ENCODE measurements around the gene UBE2E2. TPM values are rescaled to one million over a fixed set of nuclear protein-coding genes. Genes with fewer than 3 reads are reported as not detected.

Gene UBE2E2
- 42.4 and 67.3 TPM in 2 replicates for total RNA-seq
- long read RNA-seq, partial matches to known transcripts = 3 of 9 reads
- long read RNA-seq, other reads (novel, unspliced or antisense) = 6 of 9 reads

GRCh38 chr3:23202921-23203707, at the start of gene UBE2E2:
TSS of gene UBE2E2 (plus strand) at chr3:23203327.
- peak; percentile 88 for DNase-seq (ENCODE audit: extremely low spot score, unreplicated experiment)
- H3K4me1 Mint-ChIP-seq (ENCODE audit: unreplicated experiment) = peaks cover 13% of the 10 kb centered on the region
- H3K27ac Mint-ChIP-seq (ENCODE audit: unreplicated experiment) = peak within 1 kb of the TSS; percentile 82
- H3K36me3 Mint-ChIP-seq (ENCODE audit: unreplicated experiment) = no peaks in the 10 kb centered on the region
- TF ChIP-seq CTCF (IDR thresholded peaks at IDR 0.05) = no peak
- peaks cover 19% of the 10 kb centered on the region for H3K27me3 Mint-ChIP-seq (ENCODE audit: unreplicated experiment)
- H3K4me3 Mint-ChIP-seq (ENCODE audit: unreplicated experiment) = peak within 1 kb of the TSS; percentile 97
- H3K9me3 Mint-ChIP-seq (ENCODE audit: unreplicated experiment) = no peaks in the 10 kb centered on the region

GRCh38 chr3:23153436-23153835, 49.7 kb upstream of the UBE2E2 start:
- no peak for DNase-seq (ENCODE audit: extremely low spot score, unreplicated experiment)
- Mint-ChIP-seq H3K27me3 (ENCODE audit: unreplicated experiment) (peaks cover 7% of the 10 kb centered on the region), H3K4me1 (ENCODE audit: unreplicated experiment) (peaks cover 3% of the 10 kb centered on the region), H3K36me3 (ENCODE audit: unreplicated experiment) (peaks cover 9% of the 10 kb centered on the region), H3K4me3 (ENCODE audit: unreplicated experiment) (no peak overlapping the region), H3K9me3 (ENCODE audit: unreplicated experiment) (peaks cover 19% of the 10 kb centered on the region), H3K27ac (ENCODE audit: unreplicated experiment) (no peak overlapping the region)
- no peak for TF ChIP-seq CTCF (IDR thresholded peaks at IDR 0.05)

GRCh38 chr3:23157331-23157730, 45.8 kb upstream of the UBE2E2 start:
- Mint-ChIP-seq H3K9me3 (ENCODE audit: unreplicated experiment) (peaks cover 13% of the 10 kb centered on the region), H3K4me3 (ENCODE audit: unreplicated experiment) (no peak overlapping the region), H3K27me3 (ENCODE audit: unreplicated experiment) (no peaks in the 10 kb centered on the region), H3K27ac (ENCODE audit: unreplicated experiment) (no peak overlapping the region), H3K4me1 (ENCODE audit: unreplicated experiment) (peaks cover 12% of the 10 kb centered on the region), H3K36me3 (ENCODE audit: unreplicated experiment) (peaks cover 9% of the 10 kb centered on the region)
- TF ChIP-seq CTCF (IDR thresholded peaks at IDR 0.05) = no peak
- DNase-seq (ENCODE audit: extremely low spot score, unreplicated experiment) = no peak

GRCh38 chr3:23159929-23160328, 43.2 kb upstream of the UBE2E2 start:
- no peaks in the 10 kb centered on the region for H3K27me3 Mint-ChIP-seq (ENCODE audit: unreplicated experiment)
- H3K36me3 Mint-ChIP-seq (ENCODE audit: unreplicated experiment) = peaks cover 4% of the 10 kb centered on the region
- no peak for DNase-seq (ENCODE audit: extremely low spot score, unreplicated experiment)
- H3K9me3 Mint-ChIP-seq (ENCODE audit: unreplicated experiment) = peaks cover 9% of the 10 kb centered on the region
- no peak for TF ChIP-seq CTCF (IDR thresholded peaks at IDR 0.05)
- H3K27ac Mint-ChIP-seq (ENCODE audit: unreplicated experiment) = no peak overlapping the region
- H3K4me3 Mint-ChIP-seq (ENCODE audit: unreplicated experiment) = no peak overlapping the region
- H3K4me1 Mint-ChIP-seq (ENCODE audit: unreplicated experiment) = peaks cover 9% of the 10 kb centered on the region

- no peak overlapping the region for H3K4me3 Mint-ChIP-seq (ENCODE audit: unreplicated experiment)
- H3K27me3 Mint-ChIP-seq (ENCODE audit: unreplicated experiment) = no peaks in the 10 kb centered on the region
- H3K36me3 Mint-ChIP-seq (ENCODE audit: unreplicated experiment) = no peaks in the 10 kb centered on the region
- no peaks in the 10 kb centered on the region for H3K9me3 Mint-ChIP-seq (ENCODE audit: unreplicated experiment)
- H3K27ac Mint-ChIP-seq (ENCODE audit: unreplicated experiment) = no peak overlapping the region
- H3K4me1 Mint-ChIP-seq (ENCODE audit: unreplicated experiment) = peaks cover 9% of the 10 kb centered on the region
- TF ChIP-seq CTCF (IDR thresholded peaks at IDR 0.05) = no peak
- no peak for DNase-seq (ENCODE audit: extremely low spot score, unreplicated experiment)
Measured at GRCh38 chr3:23161308-23161707, 41.8 kb upstream of the UBE2E2 start.
